ENCODE data around the gene CBL.

CBL gene

GRCh38 chr11:119335091-119335654 is 129.0 kb downstream of the CBL start:
- DNase-seq, result no peak

GRCh38 chr11:119335655-119336543 is 129.8 kb downstream of the CBL start:
- DNase-seq, result no peak

GRCh38 chr11:119336744-119337469 is 130.8 kb downstream of the CBL start:
- DNase-seq, result no peak

GRCh38 chr11:119337581-119338317 is 131.6 kb downstream of the CBL start:
- DNase-seq, result no peak

- peak; percentile 32 to 73 (median 50) for DNase-seq
Observed at GRCh38 chr11:119338318-119338890, 132.3 kb downstream of the CBL start.

- DNase-seq, result no peak
Observed at GRCh38 chr11:119338965-119339588, 132.9 kb downstream of the CBL start.

- DNase-seq, result peak in 4 of 6 experiments; percentile 9 to 23 (median 14)
Observed at GRCh38 chr11:119339589-119340334, 133.6 kb downstream of the CBL start.

GRCh38 chr11:119340335-119341221 is 134.4 kb downstream of the CBL start, which contains the start of gene C1QTNF5:
C1QTNF5 (minus strand) TSS chr11:119340883; CDS start chr11:119340397, 486 bp downstream.
- DNase-seq, result no peak

GRCh38 chr11:119341222-119342022 is 135.3 kb downstream of the CBL start:
- DNase-seq, result no peak

GRCh38 chr11:119342023-119342300 is 135.8 kb downstream of the CBL start:
- no peak for DNase-seq

GRCh38 chr11:119342362-119343130 is 136.4 kb downstream of the CBL start:
- no peak for DNase-seq

- DNase-seq, result no peak
Observed at GRCh38 chr11:119343726-119344125, 137.6 kb downstream of the CBL start.

- DNase-seq, result no peak
Observed at GRCh38 chr11:119344291-119345010, 138.3 kb downstream of the CBL start.

GRCh38 chr11:119345685-119346084 is 139.5 kb downstream of the CBL start:
- no peak for DNase-seq

GRCh38 chr11:119346605-119347004 is 140.5 kb downstream of the CBL start, which contains the start of gene MFRP:
MFRP (minus strand) TSS chr11:119346705; CDS start chr11:119346513, 192 bp downstream.
- DNase-seq, result no peak

- no peak for DNase-seq
Observed at GRCh38 chr11:119347242-119347641, 141.1 kb downstream of the CBL start.

GRCh38 chr11:119347940-119348605 is 141.9 kb downstream of the CBL start:
- no peak for DNase-seq
